ENCODE measurements around the gene PCBP4.

DNA sequence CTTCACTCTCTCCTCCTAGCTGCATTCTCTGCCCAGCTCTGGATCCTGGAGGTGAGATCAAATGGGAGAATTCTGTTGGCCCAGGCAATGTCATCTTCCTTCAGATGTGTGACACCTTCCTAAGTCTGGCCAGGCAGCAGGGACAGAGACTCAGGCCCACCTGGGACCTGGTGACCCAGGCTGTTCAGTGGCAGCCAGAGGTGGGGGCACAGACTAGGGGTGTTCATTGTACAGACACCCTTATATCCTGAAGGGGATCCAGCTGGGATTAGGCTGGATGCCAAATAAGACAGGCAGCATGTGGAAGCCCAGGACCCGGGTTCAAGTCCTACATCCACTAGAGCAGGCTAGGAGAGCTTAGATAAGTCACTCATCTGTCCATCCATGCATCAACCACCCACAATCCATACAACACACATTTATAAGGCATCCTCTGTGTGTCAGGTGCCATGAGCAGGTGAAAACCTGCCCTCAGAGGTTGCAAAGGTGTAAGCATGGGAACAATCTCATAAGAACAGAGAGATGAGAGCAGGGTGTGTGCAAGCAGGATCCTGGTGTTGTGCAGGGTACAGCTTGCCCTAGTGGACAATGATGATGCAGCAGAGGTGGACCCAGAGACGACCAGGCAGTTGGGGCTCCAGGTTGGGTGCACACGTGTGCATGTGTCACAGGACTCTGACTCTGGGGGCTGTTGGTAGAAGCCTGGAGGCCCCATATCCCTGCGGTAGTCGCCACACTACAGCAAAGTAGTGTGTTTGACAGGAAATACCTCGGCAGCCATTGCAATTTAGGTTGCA, 46.7 kb upstream of the PCBP4 start:
- TF ChIP-seq, protein P1, sequence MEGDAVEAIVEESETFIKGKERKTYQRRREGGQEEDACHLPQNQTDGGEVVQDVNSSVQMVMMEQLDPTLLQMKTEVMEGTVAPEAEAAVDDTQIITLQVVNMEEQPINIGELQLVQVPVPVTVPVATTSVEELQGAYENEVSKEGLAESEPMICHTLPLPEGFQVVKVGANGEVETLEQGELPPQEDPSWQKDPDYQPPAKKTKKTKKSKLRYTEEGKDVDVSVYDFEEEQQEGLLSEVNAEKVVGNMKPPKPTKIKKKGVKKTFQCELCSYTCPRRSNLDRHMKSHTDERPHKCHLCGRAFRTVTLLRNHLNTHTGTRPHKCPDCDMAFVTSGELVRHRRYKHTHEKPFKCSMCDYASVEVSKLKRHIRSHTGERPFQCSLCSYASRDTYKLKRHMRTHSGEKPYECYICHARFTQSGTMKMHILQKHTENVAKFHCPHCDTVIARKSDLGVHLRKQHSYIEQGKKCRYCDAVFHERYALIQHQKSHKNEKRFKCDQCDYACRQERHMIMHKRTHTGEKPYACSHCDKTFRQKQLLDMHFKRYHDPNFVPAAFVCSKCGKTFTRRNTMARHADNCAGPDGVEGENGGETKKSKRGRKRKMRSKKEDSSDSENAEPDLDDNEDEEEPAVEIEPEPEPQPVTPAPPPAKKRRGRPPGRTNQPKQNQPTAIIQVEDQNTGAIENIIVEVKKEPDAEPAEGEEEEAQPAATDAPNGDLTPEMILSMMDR (IDR thresholded peaks at IDR 0.05), result no peak
- TF ChIP-seq POLR2A (IDR thresholded peaks at IDR 0.05), result no peak

Data from body of pancreas (tissue), 4 donors.